Right lobe of liver (tissue), 6 donors: Measurements from ENCODE around the gene SLC50A1. TPM values are rescaled to one million over a fixed set of nuclear protein-coding genes. Genes with fewer than 3 reads are reported as not detected.
"Not testable (repeated sequence)": the region's sequence is repeated elsewhere in the genome, so short reads cannot be mapped to it uniquely, and the experiment has no call there.

ENCODE experiments used
- ATAC-seq, 4 donors: fragments of 200-7000 bp; cut with Tn5 transposase; one replicate each; pipeline ENCODE4 v1.9.1; 2020; ENCODE audit warnings: mild to moderate bottlenecking in 4 of 4, moderate library complexity in 4 of 4
- DNase-seq, 3 donors: peaks; one replicate each; pipeline ENCODE4 v3.0.0-alpha.2; 2020
- H3K27ac ChIP-seq, 3 donors: fragments of 200-600 bp; one replicate each; pipeline ENCODE4 v1.8.0; 2022
- H3K27me3 ChIP-seq, 2 donors: fragments of 200-600 bp; one replicate each; pipeline ENCODE4 v1.8.0; 2022
- H3K36me3 ChIP-seq, 4 donors: fragments of 200-600 bp; sonication (generic) in 1 of 4; one replicate each; pipeline versions ENCODE4 v1.5.1 to v1.8.0; 2017 to 2022; ENCODE audit warnings: control low read depth in 1 of 4
- H3K4me1 ChIP-seq, 4 donors: fragments of 200-600 bp; sonication (generic) in 1 of 4; one replicate each; pipeline versions ENCODE4 v1.5.1 to v1.8.0; 2017 to 2022; ENCODE audit warnings: control low read depth in 1 of 4
- H3K4me3 ChIP-seq, 3 donors: fragments of 200-600 bp; one replicate each; pipeline ENCODE4 v1.8.0; 2022
- H3K9me3 ChIP-seq, 4 donors: fragments of 200-600 bp; sonication (generic) in 1 of 4; one replicate each; pipeline versions ENCODE4 v1.5.1 to v1.8.0; 2017 to 2022; ENCODE audit warnings: control low read depth in 1 of 4
- CTCF ChIP-seq, 4 donors: fragments of 200-600 bp in 3 of 4; fragments of 450-650 bp in 1 of 4; IDR thresholded peaks; one replicate each; pipeline versions ENCODE4 v1.5.1 to v1.8.0; 2016 to 2022; ENCODE audit warnings: antibody characterized with exemption in 4 of 4, mild to moderate bottlenecking in 2 of 4
- POLR2A ChIP-seq: fragments of 450-650 bp; IDR thresholded peaks from one replicate; pipeline ENCODE4 v1.6.1; 2017; ENCODE audit warnings: antibody characterized with exemption, mild to moderate bottlenecking
- WGBS: methylation state at CpG from one replicate; pipeline ENCODE4 v1.1.6; 2018; ENCODE audit warnings: low coverage, low lambda C conversion rate; ENCODE audit not compliant: insufficient coverage; ENCODE audit errors: missing lambda C conversion rate; 5-methylcytosine and 5-hydroxymethylcytosine counted together
- intact Hi-C, 2 donors: fragments of 100-400 bp; cut with DNase I; formaldehyde crosslinking; loops; one replicate each; pipeline versions ENCODE4 v1.11.2 to v1.14.1; 2022
- total RNA-seq, 6 experiments: library from RNA; depleted of rRNA in 2 of 6; stranded (reverse); fragments of >200 nt in 2 of 6; fragmentation: NEBNext Ultra II Directional in 3 of 6; extraction: Animal tissue kit (Norgen Biotek cat#: 25700) in 3 of 6; gene quantifications; one replicate each; pipeline versions ENCODE4 v1.1.0 to v1.2.4, GENCODE V29; 2016 to 2023
- donor health status: DM: no; HTN: yes; CAD: no.
- donor health status: DM: no; HTN: no; CAD: no.
- donor health status: DM: no; HTN: no; CAD: no.
- donor health status: DM: no; HTN: yes; CAD: no.
- donor health status: DM: no; HTN: yes; CAD: no.

Gene SLC50A1
- total RNA-seq, 6 experiments from 2014 or later: 16.2 to 28.1 (median 24.4) TPM

GRCh38 chr1:155117610-155118009 is 18.0 kb upstream of the SLC50A1 start:
- ATAC-seq (no peak), DNase-seq (peak in 1 of 3 donors; percentile 11)
- Histone ChIP-seq H3K9me3 (no peaks in the 10 kb centered on the region), H3K4me3 (no peak overlapping the region), H3K36me3 (no peaks in the 10 kb centered on the region), H3K27ac (no peak overlapping the region), H3K4me1 (no peaks in the 10 kb centered on the region), H3K27me3 (no peaks in the 10 kb centered on the region)
- TF ChIP-seq CTCF (IDR thresholded peaks at IDR 0.05): no peak
- no peak for TF ChIP-seq POLR2A
- 66% methylated on average over 3 of the region's 4 CpGs for WGBS
- intact Hi-C loops: no loop called here

- H3K4me3 ChIP-seq, H3K4me1 ChIP-seq, H3K27me3 ChIP-seq, H3K36me3 ChIP-seq, H3K9me3 ChIP-seq, ATAC-seq, H3K27ac ChIP-seq, intact Hi-C loops: not testable (repeated sequence)
- 92% methylated on average over 7 of the region's 7 CpGs for WGBS
- peak in 1 of 3 donors; percentile 11 for DNase-seq
Observed at GRCh38 chr1:155118090-155118489, 17.6 kb upstream of the SLC50A1 start.

GRCh38 chr1:155120253-155120652 is 15.4 kb upstream of the SLC50A1 start:
- TF ChIP-seq POLR2A (no peak), CTCF (IDR thresholded peaks at IDR 0.05) (no peak)
- intact Hi-C loops: no loop called here
- peaks cover 0 to 18% (median 8%) of the 10 kb centered on the region in 4 donors for H3K4me1 ChIP-seq
- DNase-seq (no peak), ATAC-seq (no peak)
- no peaks in the 10 kb centered on the region for H3K9me3 ChIP-seq
- WGBS: 64% methylated on average over 3 of the region's 6 CpGs
- no peaks in the 10 kb centered on the region for H3K36me3 ChIP-seq
- no peak overlapping the region for H3K4me3 ChIP-seq
- H3K27ac ChIP-seq: no peak overlapping the region
- no peaks in the 10 kb centered on the region for H3K27me3 ChIP-seq

GRCh38 chr1:155121249-155121648 is 14.4 kb upstream of the SLC50A1 start:
- H3K4me3 ChIP-seq: no peak overlapping the region
- no peak overlapping the region for H3K27ac ChIP-seq
- DNase-seq (no peak), ATAC-seq (no peak)
- H3K36me3 ChIP-seq: no peaks in the 10 kb centered on the region
- WGBS: 100% methylated on average over 1 of the region's 2 CpGs
- H3K9me3 ChIP-seq: no peaks in the 10 kb centered on the region
- TF ChIP-seq POLR2A: no peak
- no peak for TF ChIP-seq CTCF (IDR thresholded peaks at IDR 0.05)
- H3K27me3 ChIP-seq: no peaks in the 10 kb centered on the region
- intact Hi-C loops: no loop called here
- H3K4me1 ChIP-seq: peaks cover 0 to 24% (median 8%) of the 10 kb centered on the region in 4 donors

GRCh38 chr1:155122308-155122707 is 13.3 kb upstream of the SLC50A1 start:
- intact Hi-C loops: no loop called here
- Histone ChIP-seq H3K27me3 (no peaks in the 10 kb centered on the region), H3K4me3 (no peak overlapping the region), H3K4me1 (peaks cover 0 to 24% (median 8%) of the 10 kb centered on the region in 4 donors), H3K9me3 (no peaks in the 10 kb centered on the region), H3K36me3 (no peaks in the 10 kb centered on the region), H3K27ac (no peak overlapping the region)
- DNase-seq (no peak), ATAC-seq (no peak)
- 90% methylated on average over 2 of the region's 2 CpGs for WGBS
- TF ChIP-seq CTCF (IDR thresholded peaks at IDR 0.05) (no peak), POLR2A (no peak)
